CD4-positive, alpha-beta T cell treated with Interleukin-17A for 1 hour (primary cell): ENCODE data around the gene MYL5.
"Not testable (repeated sequence)": the region's sequence is repeated elsewhere in the genome, so short reads cannot be mapped to it uniquely, and the experiment has no call there.

Experiments used
- DNase-seq: peaks from one replicate; pipeline ENCODE4 v3.0.0-alpha.2; 2020

Gene MYL5

GRCh38 chr4:687048-687970 is 13.0 kb downstream of the MYL5 start:
- DNase-seq: no peak

DNA sequence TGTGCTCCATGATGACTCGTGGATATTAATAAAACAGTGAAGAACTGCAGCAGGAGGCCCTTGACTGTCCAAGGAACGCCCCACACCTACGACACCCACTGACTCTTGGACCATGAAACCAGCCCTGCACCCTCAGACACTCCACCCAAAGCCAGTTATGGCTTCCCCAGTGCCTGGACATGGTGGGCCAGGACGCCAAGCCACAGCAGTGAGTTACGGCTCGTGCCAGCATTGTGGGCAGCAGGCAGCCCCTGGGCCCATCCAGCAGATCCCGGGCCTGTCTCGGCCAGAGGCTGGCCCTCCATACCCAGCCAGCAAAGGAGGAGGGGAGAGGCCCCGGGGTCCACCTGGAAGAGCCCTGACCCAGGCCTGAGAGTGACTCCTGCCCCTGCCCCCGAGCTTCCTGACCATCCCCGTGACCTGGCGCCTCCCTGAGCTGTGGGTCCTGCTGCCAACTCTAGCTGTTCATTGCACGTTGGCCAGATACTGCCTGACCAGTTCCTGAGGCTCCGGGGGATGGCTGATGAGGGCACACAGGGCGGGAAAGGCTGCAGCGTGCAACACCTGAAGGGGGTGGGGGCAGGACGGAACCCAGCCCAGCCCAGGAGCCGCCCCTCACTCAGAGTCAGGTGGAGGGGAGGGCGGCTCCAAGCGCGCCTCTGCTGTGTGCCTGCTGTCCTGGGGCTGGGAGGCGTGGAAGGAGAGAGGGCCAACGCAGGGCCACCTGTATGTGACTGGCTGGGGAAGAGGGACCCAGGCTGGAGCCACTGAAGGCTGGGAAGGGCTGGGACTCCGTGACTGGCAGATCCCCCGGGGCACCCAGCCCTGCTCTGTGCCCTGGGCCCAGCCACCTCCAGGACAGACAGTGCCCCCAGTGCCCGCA is 13.9 kb downstream of the MYL5 start:
- DNase-seq: no peak

DNA sequence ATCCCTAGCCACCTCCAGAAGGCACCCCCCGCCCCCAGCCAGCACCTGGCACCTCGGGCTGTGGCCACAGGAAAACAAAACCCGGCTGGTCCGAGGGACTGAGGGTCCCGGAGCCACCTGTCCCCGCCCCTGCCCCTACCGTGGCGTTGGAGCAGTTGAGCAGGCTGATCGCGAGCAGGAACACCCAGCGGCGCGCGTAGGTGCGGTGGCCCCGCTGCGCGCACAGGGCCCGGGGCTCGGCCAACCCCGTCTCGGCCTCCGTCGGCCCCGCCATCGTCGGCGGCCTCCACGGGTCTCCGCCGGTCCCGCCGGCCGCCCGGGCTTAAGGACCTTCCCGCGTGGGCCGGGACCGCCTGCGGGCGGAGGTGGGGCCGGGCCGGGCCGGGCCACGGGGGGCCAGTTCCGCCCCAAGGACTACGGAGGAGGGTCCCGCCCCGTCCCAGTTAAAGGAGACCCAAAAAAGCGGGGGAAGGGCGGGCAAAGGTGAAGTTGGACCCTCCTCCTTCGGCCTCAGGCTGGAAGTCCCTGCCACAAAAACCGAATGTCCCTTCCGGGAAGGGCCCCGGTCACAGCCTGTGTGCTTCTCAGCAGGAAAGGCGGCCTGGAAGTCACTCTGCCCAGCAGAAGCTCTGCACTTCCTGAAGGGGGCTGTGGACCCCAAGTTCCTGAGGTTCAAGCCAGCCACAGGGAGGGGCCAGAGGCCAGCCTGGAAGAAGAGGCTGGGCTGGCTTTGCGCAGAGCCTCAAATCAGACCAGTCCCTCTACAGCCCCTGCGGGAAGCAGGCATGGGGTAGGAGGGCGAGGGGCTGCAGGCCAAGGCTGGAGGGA is 14.7 kb downstream of the MYL5 start, which contains the start of gene SLC49A3:
SLC49A3 (minus strand) TSS at position 298 of the 828 bp plus-strand sequence; CDS start at position 274, 24 bp downstream.
- DNase-seq: no peak

GRCh38 chr4:689723-690122 is 15.4 kb downstream of the MYL5 start:
- no peak for DNase-seq

DNA sequence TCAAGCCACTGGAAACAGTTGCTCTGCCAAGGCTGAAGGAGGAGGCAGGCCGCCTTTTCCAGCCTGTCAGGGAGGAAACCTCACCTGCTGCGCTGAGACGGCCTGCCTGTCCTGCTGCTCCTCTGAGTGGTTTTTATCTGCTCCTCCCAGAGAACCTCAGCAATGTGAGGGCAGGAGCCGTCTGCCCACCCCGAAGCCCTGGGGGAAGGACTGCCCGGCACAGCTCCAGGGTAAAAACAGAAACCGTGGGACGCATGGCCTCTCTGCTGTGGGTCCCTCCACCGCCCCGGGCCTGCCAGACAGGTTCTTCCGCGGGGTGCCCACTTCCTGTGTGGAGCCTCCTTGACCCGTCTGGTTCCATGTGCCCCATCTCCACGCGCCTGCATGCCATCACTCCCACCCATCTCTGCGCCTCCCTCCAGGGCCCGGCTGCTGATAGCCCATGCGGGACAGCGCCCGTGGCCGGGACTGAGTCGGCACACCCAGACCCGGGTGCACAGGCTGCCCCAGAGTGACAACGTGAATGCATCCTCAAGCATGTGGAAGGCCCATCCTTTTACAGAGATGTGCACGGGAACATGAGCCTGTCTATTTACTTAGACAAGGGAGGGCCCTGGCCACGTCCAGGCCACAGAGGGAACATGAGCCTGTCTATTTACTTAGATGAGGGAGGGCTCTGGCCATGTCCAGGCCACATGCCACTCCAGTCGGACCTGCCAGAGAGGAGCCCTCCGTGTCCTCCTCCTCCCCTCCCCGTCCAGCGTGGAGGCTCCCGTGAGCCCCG is 18.6 kb downstream of the MYL5 start:
- no peak for DNase-seq

GRCh38 chr4:694341-694940 is 20.1 kb downstream of the MYL5 start:
- not testable (repeated sequence) for DNase-seq

GRCh38 chr4:699816-700580 is 25.7 kb downstream of the MYL5 start:
- no peak for DNase-seq

- DNase-seq: no peak
Measured at GRCh38 chr4:700587-701264, 26.4 kb downstream of the MYL5 start.

DNA sequence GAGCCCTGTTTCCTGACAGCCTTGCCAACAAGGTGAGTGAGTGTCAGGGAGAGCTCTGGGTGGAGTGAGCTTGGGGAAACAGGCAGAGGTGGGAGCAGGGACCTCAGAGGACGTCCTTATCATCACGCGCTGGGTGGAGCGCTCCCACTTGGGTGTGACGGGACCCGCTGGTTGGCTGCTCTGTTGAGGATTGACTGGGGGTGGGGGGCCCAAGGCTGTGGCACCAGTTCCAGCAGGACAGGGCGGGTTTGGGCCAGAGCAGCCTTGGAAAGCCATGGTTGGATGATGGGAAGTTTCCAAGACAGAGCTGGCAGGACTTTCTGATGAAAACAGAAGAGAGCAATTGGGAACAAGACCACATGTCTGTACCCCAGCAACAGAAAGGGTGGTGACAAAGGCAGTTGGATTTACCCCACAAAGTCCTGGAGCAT is 28.3 kb downstream of the MYL5 start:
- DNase-seq: no peak

DNA sequence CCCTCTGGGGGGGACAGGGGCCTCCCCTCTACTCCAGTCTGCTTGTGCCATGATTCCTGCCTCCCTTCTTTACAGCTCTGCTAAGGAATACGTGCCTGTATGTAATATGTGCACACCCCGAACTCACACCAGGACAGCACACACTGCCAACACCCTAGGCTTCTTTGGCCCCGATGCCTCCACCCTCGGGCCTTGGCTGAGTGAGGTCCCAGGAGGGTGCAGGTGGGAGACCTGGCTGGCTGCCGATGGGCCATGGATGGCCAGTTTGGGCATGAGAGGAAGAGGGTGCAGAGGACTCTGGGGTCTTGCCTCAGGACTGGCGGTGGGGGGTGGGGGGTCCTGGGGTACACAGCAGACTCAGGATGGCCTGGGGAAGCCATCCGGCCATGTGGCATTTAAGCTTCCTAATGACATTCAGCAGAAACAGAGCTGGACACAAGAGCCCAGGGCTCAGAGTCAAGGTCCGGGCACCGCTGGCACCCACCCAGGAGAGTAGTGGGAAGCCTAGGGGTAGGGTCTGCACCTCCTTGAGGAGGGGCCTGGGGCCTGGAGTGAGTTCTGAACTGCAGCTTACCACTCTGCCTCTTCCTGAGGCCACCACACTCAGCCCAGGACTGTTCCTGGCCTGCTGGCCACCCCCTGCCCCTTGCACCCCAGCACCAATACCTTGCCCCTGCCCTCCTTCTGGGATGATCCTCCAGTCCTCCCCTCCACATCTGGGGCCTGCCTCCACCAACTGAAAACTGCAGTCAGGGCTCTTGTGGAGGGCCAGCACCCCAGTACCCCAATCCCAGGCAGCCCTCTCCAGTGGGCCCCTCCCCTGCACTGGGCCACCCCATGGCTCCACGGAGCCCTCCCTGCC is 29.2 kb downstream of the MYL5 start:
- no peak for DNase-seq

- no peak for DNase-seq
Measured at GRCh38 chr4:704198-704891, 30.0 kb downstream of the MYL5 start.

DNA sequence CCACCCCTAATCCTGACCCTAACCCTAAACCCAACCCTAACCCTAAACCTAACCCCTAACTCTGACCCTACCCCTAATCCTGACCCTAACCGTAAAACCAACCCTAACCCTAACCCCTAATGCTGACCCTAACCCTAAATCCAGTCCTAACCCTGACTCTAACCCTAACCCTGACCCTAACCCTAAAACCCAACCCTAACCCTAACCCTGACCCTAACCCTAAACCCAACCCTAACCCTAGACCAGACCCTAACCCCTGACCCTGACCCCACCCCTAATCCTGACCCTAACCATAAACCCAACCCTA is 30.6 kb downstream of the MYL5 start:
- no peak for DNase-seq

DNA sequence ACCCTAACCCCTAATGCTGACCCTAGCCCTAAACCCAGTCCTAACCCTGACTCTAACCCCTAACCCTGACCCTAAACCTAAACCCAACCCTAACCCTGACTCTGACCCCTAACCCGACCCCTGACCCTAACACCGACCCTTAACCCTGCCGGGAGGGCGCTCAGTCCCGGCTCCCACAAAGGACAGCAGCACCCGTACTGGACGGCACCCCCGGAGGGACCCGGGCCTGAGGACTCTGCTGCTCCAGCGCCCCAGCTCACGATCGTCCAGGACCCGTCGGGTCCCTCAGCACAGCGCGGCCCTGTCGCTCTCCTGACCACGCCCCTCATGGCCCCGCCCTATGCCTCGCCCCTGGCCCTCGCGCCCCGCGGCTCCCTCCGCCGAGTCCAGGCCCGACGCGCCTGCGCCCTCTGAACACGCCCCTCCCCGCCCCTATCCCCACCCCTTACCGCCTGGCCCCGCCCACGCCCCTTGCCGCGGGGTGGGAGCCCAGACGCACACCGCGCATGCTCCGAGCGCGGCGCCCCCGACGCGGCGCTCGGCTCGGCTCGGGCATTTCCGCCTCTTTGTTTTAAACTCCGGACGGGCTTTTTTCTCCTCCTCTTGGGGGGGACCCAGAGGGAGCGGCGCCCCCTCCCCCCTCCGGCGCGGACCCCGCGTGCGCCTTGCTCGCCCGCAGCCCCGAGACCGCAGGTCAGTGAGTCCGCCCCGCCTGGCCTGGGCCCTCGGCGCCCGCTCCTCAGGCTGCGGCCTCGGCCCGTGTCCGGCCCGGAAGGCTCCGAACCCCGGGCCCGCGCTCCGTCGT is 31.1 kb downstream of the MYL5 start, which contains the start of gene PCGF3:
PCGF3 (plus strand) TSS at position 555 of the 805 bp plus-strand sequence. CDS start 27,849 bp downstream, outside the sequence.
- DNase-seq: peak; percentile 96

DNA sequence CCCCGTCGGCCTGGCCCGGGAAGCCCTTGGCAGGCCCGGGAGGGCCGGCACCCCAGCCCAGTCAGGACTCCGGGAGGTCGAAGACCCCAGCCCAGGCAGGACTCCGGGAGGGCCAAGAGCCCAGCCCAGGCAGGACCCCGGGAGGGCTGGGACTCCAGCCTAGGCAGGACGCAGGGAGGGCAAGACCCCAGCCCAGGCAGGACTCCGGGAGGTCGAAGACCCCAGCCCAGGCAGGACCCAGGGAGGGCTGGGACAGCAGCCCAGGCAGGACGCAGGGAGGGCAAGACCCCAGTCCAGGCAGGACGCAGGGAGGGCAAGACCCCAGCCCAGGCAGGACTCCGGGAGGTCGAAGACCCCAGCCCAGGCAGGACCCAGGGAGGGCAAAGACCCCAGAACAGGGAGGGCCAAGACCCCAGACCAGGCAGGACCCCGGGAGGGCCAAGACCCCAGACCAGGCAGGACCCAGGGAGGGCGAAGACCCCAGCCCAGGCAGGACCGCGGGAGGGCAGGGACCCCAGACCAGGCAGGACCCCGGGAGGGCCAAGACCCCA is 31.8 kb downstream of the MYL5 start:
- DNase-seq: not testable (repeated sequence)

DNA sequence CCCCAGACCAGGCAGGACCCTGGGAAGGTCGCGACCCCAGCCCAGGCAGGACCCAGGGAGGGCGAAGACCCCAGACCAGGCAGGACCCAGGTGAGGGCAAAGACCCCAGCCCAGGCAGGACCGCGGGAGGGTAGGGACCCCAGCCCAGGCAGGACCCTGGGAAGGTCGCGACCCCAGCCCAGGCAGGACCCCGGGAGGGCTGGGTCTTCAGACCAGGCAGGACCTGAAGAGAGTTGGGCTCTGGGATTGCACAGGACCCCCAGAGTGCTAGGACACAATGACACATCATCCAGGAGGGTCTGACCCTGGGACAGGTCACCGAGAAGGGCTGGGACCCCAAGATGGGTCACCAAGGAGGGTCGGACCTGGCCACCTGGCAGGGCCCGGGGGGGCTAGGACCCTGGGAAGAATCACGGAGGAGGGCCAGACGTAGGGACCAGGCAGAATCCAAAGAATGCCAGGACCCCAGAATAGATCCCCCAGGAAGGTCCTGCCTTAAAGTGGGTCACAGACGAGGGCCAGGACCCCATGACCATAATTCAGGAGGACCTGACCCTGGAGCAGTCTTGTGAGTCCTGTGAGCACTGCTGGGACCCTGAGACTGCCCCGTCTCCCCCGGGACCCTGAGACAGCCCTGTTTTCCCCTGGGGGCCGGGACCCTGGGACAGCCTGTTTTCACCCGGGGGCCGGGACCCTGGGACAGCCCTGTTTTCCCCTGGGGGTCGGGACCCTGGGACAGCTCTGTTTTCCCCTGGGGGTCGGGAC is 32.7 kb downstream of the MYL5 start:
- no peak for DNase-seq

DNA sequence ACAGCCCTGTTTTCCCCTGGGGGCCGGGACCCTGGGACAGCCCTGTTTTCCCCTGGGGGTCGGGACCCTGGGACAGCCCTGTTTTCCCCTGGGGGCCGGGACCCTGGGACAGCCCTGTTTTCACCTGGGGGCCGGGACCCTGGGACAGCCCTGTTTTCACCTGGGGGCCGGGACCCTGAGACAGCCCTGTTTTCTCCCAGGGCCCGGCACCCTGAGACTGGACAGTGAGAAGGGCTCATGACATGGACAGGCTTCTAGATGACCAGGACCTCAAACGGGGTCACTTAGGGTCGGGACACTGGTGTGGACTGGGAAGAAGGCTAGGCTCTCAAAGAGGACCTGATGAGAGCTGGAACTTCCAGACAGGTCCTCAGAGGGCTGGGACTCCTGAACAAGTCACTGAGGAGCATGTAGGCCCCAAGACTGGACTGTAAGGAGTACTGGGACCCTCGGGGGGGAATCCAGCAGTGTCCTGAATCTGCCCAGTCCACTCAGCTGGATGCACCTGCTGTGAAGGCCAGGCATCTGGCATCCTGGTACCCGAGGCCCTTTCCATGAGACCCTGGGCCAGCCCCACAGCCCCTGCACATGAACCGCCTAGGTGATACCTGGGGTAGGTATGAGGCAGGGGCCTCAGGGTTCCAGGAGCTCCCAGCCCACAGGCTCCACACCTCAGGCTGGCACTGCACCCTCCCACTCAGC is 33.7 kb downstream of the MYL5 start:
- DNase-seq: no peak
